Measurements from ENCODE around the gene BSCL2.

Gene BSCL2

DNA sequence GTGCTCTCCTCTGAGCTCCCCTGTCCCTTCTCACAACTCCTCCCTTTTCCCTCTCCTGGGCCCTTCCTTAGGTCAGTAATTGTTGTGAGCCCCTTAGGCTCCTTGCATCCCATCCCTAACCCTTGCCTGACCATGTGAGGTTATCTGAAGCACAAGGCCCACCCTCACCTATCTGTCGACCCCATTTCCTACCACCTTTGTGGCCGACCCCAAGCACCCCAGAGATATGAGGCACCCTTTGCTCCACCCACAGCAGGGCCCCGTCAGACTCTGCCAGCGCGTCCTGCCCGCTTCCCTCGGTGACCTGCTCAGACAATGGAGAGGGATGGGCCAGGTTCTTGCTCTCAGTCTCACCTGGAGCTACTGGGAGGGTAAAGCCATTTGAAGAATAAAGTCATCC is 1.6 kb upstream of the BSCL2 start:
- TF ChIP-seq GATA2 (IDR thresholded peaks at IDR 0.05; ENCODE audit: low read depth, low read length) = no peak
- no peak for TF ChIP-seq GATA3 (IDR thresholded peaks at IDR 0.05; ENCODE audit: low read depth, low read length)

DNA sequence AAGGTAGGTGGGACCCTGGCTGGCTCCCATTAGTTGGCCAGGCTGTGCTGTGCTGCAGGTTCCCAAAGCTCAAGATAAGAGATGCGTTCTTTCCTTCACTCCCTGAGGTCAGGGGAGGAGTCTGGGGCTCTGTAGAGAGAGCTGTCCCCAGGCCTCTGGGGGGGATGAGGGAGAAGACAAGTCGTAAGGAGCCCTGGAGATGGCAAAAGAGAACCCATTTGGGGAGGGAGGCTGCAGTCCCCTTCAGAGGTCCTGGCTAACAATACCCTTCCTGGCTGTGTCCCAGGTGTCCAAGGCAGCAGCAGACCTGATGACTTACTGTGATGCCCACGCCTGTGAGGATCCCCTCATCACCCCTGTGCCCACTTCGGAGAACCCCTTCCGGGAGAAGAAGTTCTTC is 1.2 kb upstream of the BSCL2 start:
- no peak for TF ChIP-seq GATA3 (IDR thresholded peaks at IDR 0.05; ENCODE audit: low read depth, low read length)
- TF ChIP-seq GATA2 (IDR thresholded peaks at IDR 0.05; ENCODE audit: low read depth, low read length) = no peak

DNA sequence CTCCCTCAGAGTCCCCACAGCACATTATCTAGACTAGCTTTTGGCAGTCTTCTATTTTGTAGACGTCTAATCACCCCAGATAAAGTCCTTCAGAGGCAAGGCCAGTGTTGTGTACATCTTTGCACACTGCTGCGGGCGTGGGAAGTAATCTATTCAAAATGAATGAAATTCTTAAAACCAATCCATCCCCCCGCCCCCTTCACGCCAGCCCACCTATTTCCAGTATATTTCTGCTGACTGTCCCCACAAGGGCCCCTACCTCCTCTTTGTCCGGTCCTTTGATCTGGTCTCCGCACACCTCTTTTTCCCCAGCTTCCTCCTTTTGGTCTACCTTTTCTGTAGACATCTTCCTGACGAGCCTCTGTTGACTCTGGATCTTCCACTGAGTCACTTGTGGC is 375 bp downstream of the BSCL2 start:
- TF ChIP-seq GATA2 (IDR thresholded peaks at IDR 0.05; ENCODE audit: low read depth, low read length) (no peak), GATA3 (IDR thresholded peaks at IDR 0.05; ENCODE audit: low read depth, low read length) (no peak)

DNA sequence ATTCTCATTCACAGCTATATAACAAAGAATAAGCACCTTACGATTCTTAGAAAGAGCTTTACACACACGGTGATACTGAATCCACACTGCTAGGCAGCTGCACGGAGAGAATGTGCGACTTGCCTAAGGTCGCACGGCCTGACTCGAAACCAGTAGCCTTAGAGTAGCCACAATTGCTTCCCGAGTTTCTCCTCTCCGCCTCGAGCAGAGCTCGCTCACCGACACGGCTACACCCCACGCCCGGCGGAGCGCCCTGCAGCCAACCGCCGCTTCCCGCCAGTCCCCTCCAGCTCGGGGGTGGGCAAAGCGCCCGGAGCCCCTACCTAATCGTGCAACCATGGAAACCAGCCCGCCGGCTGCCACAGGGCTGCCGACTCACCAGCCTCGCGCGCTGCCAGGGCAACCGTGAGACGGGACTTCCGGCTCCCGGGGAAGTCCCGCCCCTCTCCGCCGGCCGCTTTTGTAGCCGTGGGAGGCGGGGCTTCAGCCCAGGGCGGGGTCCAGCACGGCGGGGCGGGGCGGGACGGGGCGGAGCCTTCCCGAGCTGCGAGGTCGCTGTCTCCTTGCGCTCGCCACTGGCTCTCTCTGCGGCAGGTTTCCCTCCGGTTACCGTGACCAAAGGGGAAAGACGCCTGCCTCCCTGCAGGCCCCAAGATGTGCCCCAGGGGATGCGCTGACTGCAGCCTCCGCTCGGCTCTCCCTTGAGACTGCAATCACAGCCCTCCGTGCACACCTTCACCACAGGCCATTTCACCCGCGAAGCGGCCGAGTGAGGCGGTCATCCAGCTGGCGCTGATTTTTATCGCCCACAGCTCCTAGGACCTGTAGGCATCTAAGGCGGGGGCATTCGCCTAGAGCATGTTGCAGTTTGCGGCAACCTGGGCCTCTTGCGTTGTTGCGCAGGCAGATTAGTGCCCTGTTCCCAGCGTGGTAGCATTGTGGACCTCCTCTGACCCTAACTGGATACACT is 1.1 kb downstream of the BSCL2 start:
- TF ChIP-seq GATA3 (IDR thresholded peaks at IDR 0.05; ENCODE audit: low read depth, low read length) = no peak; the same call in 1 of the 2 replicates
- peak; percentile 90 for TF ChIP-seq GATA2 (IDR thresholded peaks at IDR 0.05; ENCODE audit: low read depth, low read length)

DNA sequence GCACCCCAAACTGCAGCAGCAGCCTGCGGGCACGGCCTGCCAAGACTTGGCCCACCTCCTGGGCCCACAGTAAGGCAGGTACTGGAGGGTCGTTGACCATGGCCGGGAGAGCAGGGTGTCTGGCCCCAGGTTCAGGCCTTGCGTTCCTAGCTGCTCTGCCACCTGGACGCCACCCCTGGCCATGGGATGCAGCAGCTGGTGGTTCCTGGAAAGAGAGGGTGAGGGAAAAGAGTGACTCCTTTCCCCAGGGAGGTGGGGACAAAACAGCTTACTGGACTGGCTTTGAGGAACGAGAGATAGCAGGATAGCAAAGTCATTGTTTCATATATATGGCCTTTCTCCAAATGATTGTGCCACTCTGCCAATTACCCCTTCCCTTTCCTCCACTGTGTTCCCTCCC is 1.8 kb downstream of the BSCL2 start:
- no peak for TF ChIP-seq GATA2 (IDR thresholded peaks at IDR 0.05; ENCODE audit: low read depth, low read length)
- TF ChIP-seq GATA3 (IDR thresholded peaks at IDR 0.05; ENCODE audit: low read depth, low read length) = no peak

DNA sequence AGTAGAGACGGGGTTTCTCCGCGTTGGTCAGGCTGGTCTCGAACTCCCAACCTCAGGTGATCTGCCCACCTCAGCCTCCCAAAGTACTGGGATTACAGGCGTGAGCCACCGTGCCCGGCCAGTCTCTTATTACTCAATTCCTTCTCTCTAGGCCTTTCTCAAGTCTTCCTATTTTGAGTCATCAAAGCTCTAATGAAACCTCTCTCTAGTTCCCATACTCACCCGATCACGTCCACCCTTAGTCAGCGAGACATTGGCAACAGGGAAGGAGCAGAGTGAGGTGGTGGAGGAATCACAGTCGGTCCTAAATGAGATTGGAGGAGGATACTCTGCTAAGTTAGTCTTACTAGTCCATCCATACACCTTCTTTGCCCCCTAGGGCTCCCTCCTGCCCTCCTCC is 5.0 kb downstream of the BSCL2 start:
- TF ChIP-seq GATA3 (IDR thresholded peaks at IDR 0.05; ENCODE audit: low read depth, low read length) (no peak), GATA2 (IDR thresholded peaks at IDR 0.05; ENCODE audit: low read depth, low read length) (no peak)

DNA sequence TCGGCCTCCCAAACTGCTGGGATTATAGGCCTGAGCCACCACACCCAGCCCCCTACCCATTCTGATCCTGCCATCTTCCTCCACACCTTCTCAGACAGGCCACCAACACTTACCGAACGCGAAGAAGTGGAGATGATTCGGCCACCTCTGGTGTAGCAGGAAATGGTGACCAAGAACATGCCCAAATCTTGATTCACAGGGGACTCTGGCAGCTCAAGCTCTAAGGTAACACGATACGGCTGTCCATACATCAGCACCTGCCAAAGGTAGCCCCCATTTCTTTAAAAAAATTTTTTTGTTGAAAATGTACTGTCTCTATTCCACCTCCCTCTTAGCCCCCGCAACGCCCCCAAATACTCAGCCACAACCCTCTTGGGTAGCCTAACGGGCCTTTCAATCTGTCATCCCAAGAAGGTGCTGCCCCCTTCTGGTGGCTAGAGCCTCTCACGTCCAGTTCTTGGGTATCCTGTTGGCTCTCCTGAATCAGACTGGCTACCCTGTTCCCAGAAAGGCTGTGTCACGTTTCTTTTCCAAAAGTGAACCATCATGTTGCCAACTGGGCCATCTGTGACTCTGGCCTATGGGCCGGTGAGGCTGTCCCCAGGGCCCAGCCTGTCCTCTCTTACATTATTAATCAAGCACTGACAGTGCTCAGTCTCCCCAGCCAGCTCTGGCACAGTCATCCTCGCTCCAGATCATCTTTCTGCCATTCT is 12.6 kb downstream of the BSCL2 start:
- TF ChIP-seq GATA3 (IDR thresholded peaks at IDR 0.05; ENCODE audit: low read depth, low read length) (no peak), GATA2 (IDR thresholded peaks at IDR 0.05; ENCODE audit: low read depth, low read length) (no peak)

DNA sequence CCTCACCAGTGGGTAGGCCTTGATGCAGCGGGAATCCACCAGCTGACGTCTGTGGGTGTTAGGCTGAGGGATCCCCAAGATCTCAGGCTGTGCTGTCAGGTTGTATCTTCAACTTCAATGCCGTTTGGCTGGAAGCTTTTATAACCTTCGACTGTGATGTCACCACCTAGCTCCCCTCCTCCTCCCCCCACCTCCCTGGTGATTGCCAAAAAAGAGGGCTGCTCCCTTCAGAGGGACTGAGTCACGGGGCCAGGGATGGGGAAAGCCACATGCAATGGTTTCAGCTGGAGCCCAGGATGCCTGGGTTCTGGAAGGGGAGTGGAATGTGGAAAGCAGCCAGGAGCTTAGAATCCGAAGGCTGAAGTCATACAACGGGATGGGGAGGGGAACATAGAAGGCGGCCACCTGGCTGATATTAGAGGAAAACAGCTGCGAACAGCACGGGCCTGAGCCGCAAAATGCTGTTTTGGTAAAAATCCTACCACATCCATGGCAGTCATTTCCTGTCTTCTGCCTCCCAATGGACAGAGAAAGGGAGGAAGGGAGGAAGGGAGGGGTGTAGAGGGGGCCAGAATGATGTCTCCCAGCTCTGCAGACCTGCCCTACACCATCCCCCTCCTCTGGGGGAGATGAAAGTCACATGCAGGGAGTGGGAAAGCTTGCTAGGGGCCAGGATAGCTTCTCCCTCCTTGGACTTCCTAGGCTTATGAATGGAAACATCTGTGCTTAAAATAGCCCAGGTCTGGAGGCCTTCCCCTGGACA is 17.6 kb downstream of the BSCL2 start, which contains the start of gene LRRN4CL:
Gene LRRN4CL, minus strand, starts transcription at position 110 of the 763 bp plus-strand sequence. CDS start 1,022 bp downstream, outside the sequence.
- TF ChIP-seq GATA3 (IDR thresholded peaks at IDR 0.05; ENCODE audit: low read depth, low read length) = no peak
- no peak for TF ChIP-seq GATA2 (IDR thresholded peaks at IDR 0.05; ENCODE audit: low read depth, low read length)

DNA sequence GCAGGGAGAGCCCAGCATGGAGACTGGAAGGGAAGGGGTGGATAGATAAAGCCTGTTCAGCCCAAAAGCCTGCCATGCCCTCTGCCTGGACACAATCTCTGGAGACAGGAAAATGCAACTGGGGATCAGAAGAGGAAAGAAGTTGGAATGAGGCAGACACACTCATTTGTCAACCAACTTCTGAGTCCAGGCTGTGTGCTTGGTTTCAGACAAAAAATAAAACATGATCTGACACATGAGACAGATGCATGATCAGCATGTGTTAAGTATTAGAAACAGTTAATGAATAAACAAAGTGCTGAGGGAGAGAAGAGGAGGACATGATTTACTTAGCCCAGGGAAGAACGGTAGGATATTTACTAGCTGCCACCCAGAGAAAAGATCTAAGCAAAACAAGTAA is 18.7 kb downstream of the BSCL2 start:
- TF ChIP-seq GATA3 (IDR thresholded peaks at IDR 0.05; ENCODE audit: low read depth, low read length) (no peak), GATA2 (IDR thresholded peaks at IDR 0.05; ENCODE audit: low read depth, low read length) (no peak)

DNA sequence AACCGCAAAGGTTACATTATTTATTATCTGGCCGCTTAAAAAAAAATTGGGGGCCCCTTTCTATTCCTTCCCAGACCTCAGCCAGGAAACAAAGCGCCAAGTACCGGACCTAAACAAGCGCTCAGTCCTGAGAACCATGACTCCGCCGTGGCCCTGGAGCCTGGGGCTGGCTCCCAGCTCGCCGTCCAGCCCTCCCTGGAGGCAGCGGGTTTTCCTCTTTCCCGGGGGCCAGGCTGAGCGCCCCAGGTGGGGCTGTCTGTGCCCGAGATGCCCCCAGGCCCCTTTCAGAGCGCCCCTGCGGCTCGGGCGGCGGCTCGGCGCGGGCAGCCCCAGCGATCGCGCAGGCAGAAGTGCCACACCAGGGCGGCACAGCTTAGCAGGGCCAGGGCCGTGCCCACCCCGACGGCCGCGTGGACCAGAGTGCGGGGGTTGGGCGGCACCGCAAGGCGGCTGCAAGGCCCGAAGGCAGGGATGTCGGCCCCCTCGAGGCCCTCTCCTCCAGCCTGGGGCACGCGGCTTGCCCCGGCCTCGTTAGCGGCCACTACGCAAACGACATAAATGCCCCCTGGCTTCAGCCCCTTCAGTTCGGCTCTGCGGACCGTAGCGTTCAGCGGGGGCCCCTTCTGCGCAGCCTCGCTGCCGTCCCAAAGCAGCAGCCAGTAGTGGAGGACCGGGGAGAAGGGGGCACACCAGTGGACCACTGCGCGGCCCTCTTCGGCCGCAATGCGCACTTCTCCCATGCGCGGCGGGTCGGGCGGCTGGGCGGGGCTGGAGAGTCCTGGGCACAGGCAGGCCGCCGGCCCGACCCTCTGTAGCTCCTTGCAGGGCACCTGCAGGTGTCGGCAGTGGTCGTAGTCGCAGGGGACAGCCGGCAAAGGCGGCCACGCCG is 19.5 kb downstream of the BSCL2 start:
- TF ChIP-seq GATA3 (IDR thresholded peaks at IDR 0.05; ENCODE audit: low read depth, low read length) (no peak), GATA2 (IDR thresholded peaks at IDR 0.05; ENCODE audit: low read depth, low read length) (no peak)

DNA sequence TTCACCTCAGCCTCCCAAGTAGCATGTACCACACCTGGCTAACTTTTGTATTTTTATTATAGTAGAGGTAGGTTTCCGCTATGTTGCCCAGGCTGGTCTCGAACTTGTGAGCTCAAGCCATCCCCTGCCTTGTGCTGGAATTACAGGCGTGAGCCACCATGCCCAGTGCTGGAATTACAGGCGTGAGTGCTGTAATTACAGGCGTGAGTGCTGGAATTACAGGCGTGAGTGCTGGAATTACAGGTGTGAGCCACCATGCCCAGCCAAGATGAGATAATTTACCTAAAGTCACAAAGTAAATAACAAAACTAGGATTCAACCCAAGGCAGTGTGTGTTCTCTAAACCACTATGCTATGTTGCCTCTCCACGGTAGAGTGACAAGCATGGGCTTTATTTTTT is 24.7 kb downstream of the BSCL2 start:
- TF ChIP-seq GATA3 (IDR thresholded peaks at IDR 0.05; ENCODE audit: low read depth, low read length) (no peak), GATA2 (IDR thresholded peaks at IDR 0.05; ENCODE audit: low read depth, low read length) (no peak)

DNA sequence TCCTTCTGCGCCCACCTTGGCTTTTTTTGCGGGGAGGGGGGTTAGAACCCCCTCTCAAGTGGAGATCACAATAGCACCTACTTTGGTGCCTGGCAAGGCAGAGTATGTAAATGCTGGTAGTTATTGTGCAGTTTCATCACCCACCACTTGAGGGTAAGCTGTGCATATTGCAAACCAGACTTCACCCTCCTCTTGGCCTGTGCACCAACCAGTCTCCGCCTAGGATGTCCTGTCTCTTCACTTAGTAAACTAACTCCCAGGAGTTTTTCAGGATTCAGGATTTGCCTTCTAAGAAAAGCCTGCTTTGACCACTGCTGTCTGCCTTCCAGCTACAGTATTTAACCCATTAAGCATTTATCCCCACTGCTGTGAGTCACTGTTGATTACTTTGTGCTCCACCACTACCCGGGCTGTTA is 26.4 kb downstream of the BSCL2 start:
- TF ChIP-seq GATA3 (IDR thresholded peaks at IDR 0.05; ENCODE audit: low read depth, low read length) (no peak), GATA2 (IDR thresholded peaks at IDR 0.05; ENCODE audit: low read depth, low read length) (no peak)
